ENCODE data around the gene ASNSD1. TPM values are rescaled to one million over a fixed set of nuclear protein-coding genes. Genes with fewer than 3 reads are reported as not detected.

The ASNSD1 gene
- total and polyA plus RNA-seq, 9 of the 15 experiments (the other 6 are each of a cell fraction or from before 2014, with no cell fraction given), result 23.9 to 56.4 (median 38.3) TPM

GRCh38 chr2:189669913-189670312 is 8.7 kb downstream of the ASNSD1 start:
- no TSS peak for BruUV-seq (replicated peaks)
- H3K4me3 ChIP-seq, result no peak overlapping the region

More at GRCh38 chr2:189669913-189670312, 8.7 kb downstream of the ASNSD1 start:
- Histone ChIP-seq H3K36me3 (ENCODE audit: control insufficient read depth, insufficient read depth, low read length) (peaks cover 58% of the 10 kb centered on the region), H3K9me1 (ENCODE audit: control insufficient read depth, insufficient read depth, low read length) (no peaks in the 10 kb centered on the region), H2AFZ (ENCODE audit: low read depth, low read length) (no peak overlapping the region), H3K79me2 (ENCODE audit: control insufficient read depth, insufficient read depth, low read length) (no peaks in the 10 kb centered on the region), H3K9me3 (replicated peaks; ENCODE audit: control insufficient read depth, insufficient read depth, low read depth, low read length) (no peaks in the 10 kb centered on the region), H3K27ac (ENCODE audit: extremely low read depth, low read depth, low read length) (no peak overlapping the region), H3K9ac (ENCODE audit: insufficient read depth in 1 of 2, low read depth in 2 of 2, low read length in 2 of 2) (no peak overlapping the region), H3K4me1 (replicated peaks in 1 of 2; ENCODE audit: control insufficient read depth in 2 of 2, insufficient read depth in 2 of 2, low read length in 2 of 2) (no peaks in the 10 kb centered on the region), H3K4me2 (ENCODE audit: insufficient read depth, low read length) (no peak overlapping the region), H3K27me3 (ENCODE audit: control insufficient read depth in 2 of 2, insufficient read depth in 2 of 2, low read length in 2 of 2) (no peaks in the 10 kb centered on the region), H4K20me1 (replicated peaks; ENCODE audit: control insufficient read depth, insufficient read depth, low read length) (no peaks in the 10 kb centered on the region)
- in situ Hi-C loops (cut with MboI), result no loop called here
- no peak for DNase-seq (ENCODE audit: extremely low read depth in 1 of 4, low spot score in 3 of 4)
- ATAC-seq, result no peak
- POLR2A ChIA-PET, result no interaction called here
- CTCF ChIA-PET (ENCODE audit: low intra/inter-chr PET ratio), result no interaction called here
- no peak for FAIRE-seq
- intact Hi-C loops (cut with micrococcal nuclease), result loop anchor here (10.0 kb wide), 1 partner anchor 645 kb away; the partner anchor contains the start of gene HIBCH
- 95% methylated on average over 4 of the region's 5 CpGs for WGBS (ENCODE audit: insufficient coverage, low coverage, missing lambda C conversion rate)
- TF ChIP-seq ZBTB17 (CRISPR knock-in tag; IDR thresholded peaks at IDR 0.05) (no peak), ZNF407 (IDR thresholded peaks at IDR 0.05; ENCODE audit: low read depth) (no peak), ZNF740 (CRISPR knock-in tag; IDR thresholded peaks at IDR 0.05) (no peak), ZNF740 (tag; IDR thresholded peaks at IDR 0.05) (no peak), ZNF778 (CRISPR knock-in tag; IDR thresholded peaks at IDR 0.05) (no peak)
